Measurements from ENCODE around the gene DYRK1A.

- TF ChIP-seq CTCF (IDR thresholded peaks at IDR 0.05): no peak
- no peak for TF ChIP-seq POLR2AphosphoS5 (IDR thresholded peaks at IDR 0.05)
- no peak for TF ChIP-seq EP300 (IDR thresholded peaks at IDR 0.05)
- no peak for TF ChIP-seq POLR2A (IDR thresholded peaks at IDR 0.05)
Measured at GRCh38 chr21:37415939-37416338, 49.4 kb downstream of the DYRK1A start.

All from suprapubic skin (tissue), 4 donors.